ENCODE data around the gene DSG4. TPM values are rescaled to one million over a fixed set of nuclear protein-coding genes. Genes with fewer than 3 reads are reported as not detected.

DSG4 gene
- not detected in 2 replicates for total RNA-seq

GRCh38 chr18:31376477-31376876 lies at the start of gene DSG4:
Gene DSG4 (plus strand): TSS chr18:31376777. CDS start chr18:31376912, 135 bp downstream.

GRCh38 chr18:31447530-31448191 lies 71.1 kb downstream of the DSG4 start, which contains the start of gene DSG3:
Gene DSG3 (plus strand): TSS chr18:31447741. CDS start chr18:31447878, 137 bp downstream.

Other genes with a start within 250 kb of the DSG4 start
- not detected in 2 replicates for gene DSC1, start 213.9 kb upstream of the DSG4 start, total RNA-seq
- gene DSG1, start 58.6 kb upstream of the DSG4 start, total RNA-seq = not detected in 2 replicates
- not detected in 2 replicates for gene DSG3, start 71.0 kb downstream of the DSG4 start, total RNA-seq
- under 0.01 and 0.05 TPM in 2 replicates for gene DSG2, start 121.4 kb downstream of the DSG4 start, total RNA-seq
- gene TTR, start 215.1 kb downstream of the DSG4 start, total RNA-seq = not detected in 2 replicates

Data from cardiac ventricle fibroblast (primary cell).